Measurements from ENCODE around the gene SLC9A3.

- TF ChIP-seq CTCF (IDR thresholded peaks at IDR 0.05): no peak
- no peak for TF ChIP-seq POLR2AphosphoS5 (IDR thresholded peaks at IDR 0.05; ENCODE audit: insufficient read depth in 1 of 2, low read depth in 1 of 2)
- no peak for TF ChIP-seq POLR2A (IDR thresholded peaks at IDR 0.05)
Measured at GRCh38 chr5:558326-558725, 34.1 kb upstream of the SLC9A3 start.
